Endodermal cell (in vitro differentiated cells): ENCODE data around the gene MKX. TPM values are rescaled to one million over a fixed set of nuclear protein-coding genes. Genes with fewer than 3 reads are reported as not detected.
"Not testable (repeated sequence)": the region's sequence is repeated elsewhere in the genome, so short reads cannot be mapped to it uniquely, and the experiment has no call there.

Source experiments
- DNase-seq: peaks from one replicate; pipeline ENCODE4 v3.0.0-alpha.2; 2017
- H3K27ac ChIP-seq: 2 replicates; pipeline ENCODE4 v1.5.1; 2013; ENCODE audit warnings: mild to moderate bottlenecking, low read depth, low read length, moderate library complexity
- H3K27me3 ChIP-seq: 2 replicates; pipeline ENCODE4 v1.6.1; 2013; ENCODE audit warnings: mild to moderate bottlenecking, low read length, moderate library complexity; ENCODE audit not compliant: insufficient read depth, control insufficient read depth, poor library complexity, severe bottlenecking
- H3K36me3 ChIP-seq: 2 replicates; pipeline ENCODE4 v1.7.0; 2013; ENCODE audit warnings: mild to moderate bottlenecking, low read length, moderate library complexity; ENCODE audit not compliant: control insufficient read depth, insufficient read depth
- H3K4me1 ChIP-seq: one replicate; pipeline ENCODE4 v1.7.0; 2013; ENCODE audit warnings: low read length; ENCODE audit not compliant: control insufficient read depth, insufficient read depth
- H3K4me3 ChIP-seq: 2 replicates; pipeline ENCODE4 v1.5.1; 2013; ENCODE audit warnings: mild to moderate bottlenecking, low read length, moderate library complexity
- H3K9ac ChIP-seq: 2 replicates; pipeline ENCODE4 v1.6.1; 2013; ENCODE audit warnings: mild to moderate bottlenecking, low read length, moderate library complexity; ENCODE audit not compliant: poor library complexity, severe bottlenecking; ENCODE audit errors: extremely low read depth
- H3K9me3 ChIP-seq: 2 replicates; pipeline ENCODE4 v1.6.1; 2013; ENCODE audit warnings: mild to moderate bottlenecking, low read length, moderate library complexity; ENCODE audit not compliant: control insufficient read depth
- H3K27ac Mint-ChIP-seq: 2 replicates; pipeline ENCODE4 v1.8.0; 2020; ENCODE audit warnings: mixed read lengths
- H3K27me3 Mint-ChIP-seq: 2 replicates; pipeline ENCODE4 v1.8.0; 2021; ENCODE audit warnings: mild to moderate bottlenecking, mixed read lengths; ENCODE audit not compliant: insufficient read depth
- H3K36me3 Mint-ChIP-seq: 2 replicates; pipeline ENCODE4 v1.8.0; 2020; ENCODE audit warnings: low read depth, mixed read lengths
- H3K4me1 Mint-ChIP-seq: 2 replicates; pipeline ENCODE4 v1.8.0; 2020; ENCODE audit warnings: mixed read lengths
- H3K4me3 Mint-ChIP-seq: 2 replicates; pipeline ENCODE4 v1.8.0; 2020; ENCODE audit warnings: mild to moderate bottlenecking, moderate library complexity, mixed read lengths
- H3K9me3 Mint-ChIP-seq: 2 replicates; pipeline ENCODE4 v1.8.0; 2020; ENCODE audit warnings: mild to moderate bottlenecking, mixed read lengths
- WGBS, 2 experiments: methylation state at CpG; one replicate each; pipeline versions ENCODE4 v1.1.5 to v1.1.7; 2013; ENCODE audit warnings: missing lambda C conversion rate in 2 of 2, mixed read lengths in 1 of 2; ENCODE audit not compliant: insufficient coverage in 1 of 2, insufficient read length in 1 of 2; 5-methylcytosine and 5-hydroxymethylcytosine counted together
- total RNA-seq, 2 donors: library from RNA; stranded (reverse); fragmentation: NEBNext Ultra II Directional in 1 of 2; extraction: Animal tissue kit (Norgen Biotek cat#: 25700) in 1 of 2; gene quantifications; 2 replicates in 1 of 2; 3 replicates in 1 of 2; pipeline ENCODE4 v1.2.1, GENCODE V29; 2021
- TF ChIP-seq, protein P1 (sequence below): fragments of 200-600 bp; sonication (generic); conservative IDR thresholded peaks from 2 replicates; pipeline ENCODE4 v1.5.0; 2021; ENCODE audit warnings: antibody characterized with exemption, mild to moderate bottlenecking

The MKX gene
- total RNA-seq, 2 donors from 2014 or later, result 0.29 to 0.55 TPM

DNA sequence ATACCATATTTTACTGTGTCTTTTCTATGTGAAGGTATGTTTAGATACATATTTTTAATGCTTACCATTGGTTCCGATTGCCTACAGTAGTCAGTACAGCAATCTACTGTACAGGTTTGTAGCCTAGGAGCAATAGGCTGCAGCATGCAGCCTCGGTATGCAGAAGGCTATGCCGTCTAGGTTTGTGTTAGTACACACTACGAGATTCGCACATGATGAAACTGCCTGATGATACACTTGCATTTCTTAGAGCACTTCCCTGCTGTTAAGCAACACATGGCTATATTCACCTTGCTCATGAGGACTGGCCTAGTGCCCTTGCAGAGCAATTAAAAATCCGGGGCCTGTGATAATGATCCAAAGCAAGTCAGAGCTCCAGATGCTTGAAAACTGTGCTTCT is 62.4 kb downstream of the MKX start:
- no peaks in the 10 kb centered on the region for H3K27me3 ChIP-seq
- no peak overlapping the region for H3K27ac Mint-ChIP-seq
- H3K9me3 Mint-ChIP-seq, result no peaks in the 10 kb centered on the region
- H3K4me3 ChIP-seq, result no peak overlapping the region
- H3K36me3 Mint-ChIP-seq, result no peaks in the 10 kb centered on the region
- no peak for DNase-seq
- H3K4me3 Mint-ChIP-seq, result no peak overlapping the region
- H3K27ac ChIP-seq, result no peak overlapping the region
- no peaks in the 10 kb centered on the region for H3K36me3 ChIP-seq
- peaks cover 4% of the 10 kb centered on the region for H3K4me1 Mint-ChIP-seq
- TF ChIP-seq, protein P1, sequence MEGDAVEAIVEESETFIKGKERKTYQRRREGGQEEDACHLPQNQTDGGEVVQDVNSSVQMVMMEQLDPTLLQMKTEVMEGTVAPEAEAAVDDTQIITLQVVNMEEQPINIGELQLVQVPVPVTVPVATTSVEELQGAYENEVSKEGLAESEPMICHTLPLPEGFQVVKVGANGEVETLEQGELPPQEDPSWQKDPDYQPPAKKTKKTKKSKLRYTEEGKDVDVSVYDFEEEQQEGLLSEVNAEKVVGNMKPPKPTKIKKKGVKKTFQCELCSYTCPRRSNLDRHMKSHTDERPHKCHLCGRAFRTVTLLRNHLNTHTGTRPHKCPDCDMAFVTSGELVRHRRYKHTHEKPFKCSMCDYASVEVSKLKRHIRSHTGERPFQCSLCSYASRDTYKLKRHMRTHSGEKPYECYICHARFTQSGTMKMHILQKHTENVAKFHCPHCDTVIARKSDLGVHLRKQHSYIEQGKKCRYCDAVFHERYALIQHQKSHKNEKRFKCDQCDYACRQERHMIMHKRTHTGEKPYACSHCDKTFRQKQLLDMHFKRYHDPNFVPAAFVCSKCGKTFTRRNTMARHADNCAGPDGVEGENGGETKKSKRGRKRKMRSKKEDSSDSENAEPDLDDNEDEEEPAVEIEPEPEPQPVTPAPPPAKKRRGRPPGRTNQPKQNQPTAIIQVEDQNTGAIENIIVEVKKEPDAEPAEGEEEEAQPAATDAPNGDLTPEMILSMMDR, result no peak
- H3K9ac ChIP-seq, result no peak overlapping the region
- no peaks in the 10 kb centered on the region for H3K9me3 ChIP-seq
- H3K27me3 Mint-ChIP-seq, result no peaks in the 10 kb centered on the region
- 93 to 94% methylated on average over 6 of the region's 6 CpGs for WGBS, 2 experiments
- H3K4me1 ChIP-seq, result no peaks in the 10 kb centered on the region

DNA sequence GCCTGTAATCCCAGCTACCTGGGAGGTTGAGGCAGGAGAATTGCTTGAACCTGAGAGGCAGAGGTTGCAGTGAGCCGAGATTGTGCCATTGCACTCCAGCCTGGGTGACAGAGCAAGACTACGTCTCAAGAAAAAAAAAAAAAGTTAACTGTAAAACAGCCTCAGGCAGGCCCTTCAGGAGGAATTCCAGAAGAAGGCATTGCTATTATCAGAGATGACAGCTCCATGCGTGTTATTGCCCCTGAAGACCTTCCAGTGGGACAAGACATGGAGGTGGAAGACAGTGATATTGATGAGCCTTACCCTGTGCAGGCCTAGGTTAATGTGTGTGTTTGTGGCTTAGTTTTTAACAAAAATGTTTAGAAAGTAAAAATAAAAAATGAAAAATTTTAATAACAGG is 63.8 kb downstream of the MKX start:
- not testable (repeated sequence) for H3K27me3 Mint-ChIP-seq, H3K27ac ChIP-seq
- WGBS, 2 experiments, result 90% methylated on average over 3 of the region's 3 CpGs

DNA sequence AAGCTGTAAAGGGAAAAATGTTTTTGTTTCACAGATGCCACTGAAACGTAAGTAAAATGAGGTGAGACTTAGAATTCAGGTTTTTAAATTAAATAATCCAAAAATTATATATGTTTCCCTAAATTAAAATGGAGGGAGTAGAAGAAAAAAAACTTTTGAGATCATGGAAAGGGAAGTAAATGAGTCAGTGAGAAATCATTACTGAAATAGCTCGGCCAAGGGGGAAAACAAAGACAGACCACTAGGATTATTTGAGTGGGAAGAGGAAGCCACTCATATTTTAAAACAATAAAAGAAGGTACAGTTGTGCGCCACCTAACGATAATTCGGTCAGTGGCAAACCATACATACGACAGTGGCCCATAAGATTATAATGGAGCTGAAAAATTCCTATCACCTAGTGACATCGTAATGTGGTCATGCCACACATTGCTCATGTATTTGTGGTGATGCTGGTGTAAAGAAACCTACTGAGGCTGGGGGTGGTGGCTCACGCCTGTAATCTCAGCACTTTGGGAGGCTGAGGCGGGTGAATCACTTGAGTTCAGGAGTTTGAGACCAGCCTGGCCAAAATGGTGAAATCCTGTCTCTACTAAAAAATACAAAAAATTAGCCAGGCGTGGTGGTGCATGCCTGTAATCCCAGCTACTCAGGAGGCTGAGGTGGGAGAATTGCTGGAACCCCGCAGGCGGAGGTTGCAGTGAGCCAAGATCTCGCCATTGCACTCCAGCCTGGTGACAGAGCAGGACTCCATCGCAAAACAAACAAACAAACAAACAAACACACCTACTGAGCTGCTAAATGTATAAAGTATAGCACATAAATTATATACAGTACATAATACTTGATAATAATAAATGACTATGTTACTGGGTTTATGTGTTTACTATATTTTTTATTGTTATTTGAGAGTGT is 64.7 kb downstream of the MKX start:
- 94% methylated on average over 11 to 12 of the region's 14 CpGs for WGBS, 2 experiments

More for the DNA sequence above, 63.8 kb downstream of the MKX start:
- H3K4me3 Mint-ChIP-seq, H3K4me1 ChIP-seq, H3K4me3 ChIP-seq, H3K27ac Mint-ChIP-seq, H3K27me3 ChIP-seq, H3K9me3 ChIP-seq, H3K9ac ChIP-seq, H3K36me3 Mint-ChIP-seq, DNase-seq, H3K9me3 Mint-ChIP-seq, H3K36me3 ChIP-seq: not testable (repeated sequence)
- peaks cover 11% of the 10 kb centered on the region for H3K4me1 Mint-ChIP-seq

More for the DNA sequence above, 64.7 kb downstream of the MKX start:
- H3K4me1 ChIP-seq, result no peaks in the 10 kb centered on the region
- TF ChIP-seq, protein P1, result no peak
- H3K36me3 ChIP-seq, result no peaks in the 10 kb centered on the region
- H3K9me3 ChIP-seq, result no peaks in the 10 kb centered on the region
- no peak overlapping the region for H3K9ac ChIP-seq
- no peaks in the 10 kb centered on the region for H3K27me3 Mint-ChIP-seq
- no peak overlapping the region for H3K4me3 Mint-ChIP-seq
- H3K4me1 Mint-ChIP-seq, result peaks cover 11% of the 10 kb centered on the region
- no peaks in the 10 kb centered on the region for H3K9me3 Mint-ChIP-seq
- H3K27me3 ChIP-seq, result no peaks in the 10 kb centered on the region
- no peaks in the 10 kb centered on the region for H3K36me3 Mint-ChIP-seq
- no peak overlapping the region for H3K27ac Mint-ChIP-seq
- no peak overlapping the region for H3K4me3 ChIP-seq
- no peak for DNase-seq
- H3K27ac ChIP-seq, result no peak overlapping the region
